Activated CD8-positive, alpha-beta memory T cell treated with anti-CD3 and anti-CD28 coated beads, Interleukin-2, amount 10 ng/mL, durations not matched to agents 7 days and 5 days (primary cell): ENCODE data around the gene CCDC112. TPM values are rescaled to one million over a fixed set of nuclear protein-coding genes. Genes with fewer than 3 reads are reported as not detected.
"Not testable (repeated sequence)": the region's sequence is repeated elsewhere in the genome, so short reads cannot be mapped to it uniquely, and the experiment has no call there.

Experiments used
- ATAC-seq: fragments of 150-1000 bp; cut with Tn5 transposase; one replicate; pipeline ENCODE4 v1.10.0; 2021; ENCODE audit warnings: moderate library complexity
- CTCF ChIA-PET: fragments of 350-600 bp; sonication (Branson Sonifier 250); formaldehyde crosslinking; loops from one replicate; lab custom pipeline; 2021; ENCODE audit warnings: antibody characterized with exemption; lab: Charles Lee
- DNase-seq: peaks from one replicate; pipeline ENCODE4 v3.0.0-alpha.2; 2020
- H3K27ac Mint-ChIP-seq: one replicate; pipeline ENCODE4 v1.8.0; 2021; ENCODE audit warnings: mild to moderate bottlenecking, mixed read lengths
- H3K27me3 Mint-ChIP-seq: one replicate; pipeline ENCODE4 v1.8.0; 2021; ENCODE audit warnings: mixed read lengths
- H3K36me3 Mint-ChIP-seq: one replicate; pipeline ENCODE4 v1.8.0; 2021; ENCODE audit warnings: mild to moderate bottlenecking, mixed read lengths
- H3K4me1 Mint-ChIP-seq: one replicate; pipeline ENCODE4 v1.8.0; 2021; ENCODE audit warnings: mixed read lengths
- H3K4me3 Mint-ChIP-seq: one replicate; pipeline ENCODE4 v1.8.0; 2021; ENCODE audit warnings: mild to moderate bottlenecking, moderate library complexity, mixed read lengths
- H3K9me3 Mint-ChIP-seq: one replicate; pipeline ENCODE4 v1.8.0; 2022; ENCODE audit warnings: low read depth, mixed read lengths
- total RNA-seq, 2 experiments: library from RNA; stranded (reverse); gene quantifications; one replicate each; pipeline ENCODE4 v1.2.3, GENCODE V29; 2021

Gene CCDC112
- total RNA-seq, 2 experiments from 2014 or later, result 0.40 to 1.5 TPM

GRCh38 chr5:115328617-115329274 is 32.3 kb upstream of the CCDC112 start:
- H3K4me3 Mint-ChIP-seq, ATAC-seq, H3K9me3 Mint-ChIP-seq, CTCF ChIA-PET, H3K36me3 Mint-ChIP-seq, DNase-seq, H3K27ac Mint-ChIP-seq: not testable (repeated sequence)
- Mint-ChIP-seq H3K4me1 (peaks cover 11% of the 10 kb centered on the region), H3K27me3 (peaks cover 40% of the 10 kb centered on the region)

DNA sequence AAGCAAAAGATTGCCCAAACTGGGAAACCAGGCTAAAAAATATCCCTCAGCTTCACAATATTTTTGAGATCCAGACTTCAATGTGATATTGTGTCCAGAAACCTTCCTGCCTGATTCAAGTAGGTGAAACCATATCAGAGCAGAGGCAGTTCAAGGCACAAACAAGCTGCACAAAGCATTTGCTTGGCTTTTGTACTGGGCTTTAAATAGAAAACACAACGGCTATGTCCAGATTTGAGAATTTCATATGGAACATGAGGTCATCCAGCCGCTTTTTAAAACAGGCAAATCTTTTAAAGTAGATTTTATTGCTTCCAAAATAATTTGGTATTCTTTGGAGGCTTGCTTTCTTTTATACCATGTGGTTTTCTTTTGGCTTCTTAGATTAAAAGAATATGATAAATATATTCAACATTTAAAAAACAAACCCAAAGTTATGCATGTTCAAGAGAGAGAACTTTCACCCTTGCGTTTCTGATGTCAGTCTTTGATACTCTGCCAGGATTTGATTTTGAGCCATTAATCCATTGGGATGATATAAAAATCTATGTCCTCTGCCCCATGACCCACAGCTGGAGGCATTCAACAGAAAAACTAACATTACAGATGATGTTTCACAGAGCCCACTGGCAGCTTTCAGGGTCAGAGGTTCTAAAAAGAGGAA is 29.0 kb upstream of the CCDC112 start:
- Mint-ChIP-seq H3K27ac (no peak overlapping the region), H3K4me3 (no peak overlapping the region), H3K36me3 (no peaks in the 10 kb centered on the region), H3K9me3 (no peaks in the 10 kb centered on the region), H3K27me3 (peaks cover 49% of the 10 kb centered on the region), H3K4me1 (peaks cover 3% of the 10 kb centered on the region)
- DNase-seq, result no peak
- no peak for ATAC-seq
- CTCF ChIA-PET, result interaction anchor here (1.2 kb wide), 1 partner anchor 18 kb away, joined by 3 read pairs; no protein-coding TSS in a partner anchor

DNA sequence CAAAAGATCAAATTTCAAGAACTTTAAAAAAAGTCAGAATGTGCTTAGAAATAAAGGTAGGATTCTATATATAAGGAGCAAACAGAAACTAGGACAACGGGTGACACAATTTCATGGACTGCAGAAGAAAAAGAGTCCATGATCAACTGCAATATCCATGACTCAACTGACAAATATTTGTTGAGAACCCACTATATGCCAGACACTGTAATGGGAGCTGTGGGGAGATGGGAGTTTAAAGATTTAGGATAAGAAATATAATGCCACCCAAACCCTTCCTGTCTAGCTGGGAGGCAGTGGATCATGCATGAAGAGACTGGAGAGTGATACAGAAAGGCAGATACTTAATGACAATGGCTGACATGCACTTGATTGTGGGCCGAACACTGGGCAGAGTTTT is 27.6 kb upstream of the CCDC112 start:
- Mint-ChIP-seq H3K9me3 (no peaks in the 10 kb centered on the region), H3K27ac (no peak overlapping the region), H3K27me3 (peaks cover 49% of the 10 kb centered on the region), H3K36me3 (no peaks in the 10 kb centered on the region), H3K4me1 (peaks cover 3% of the 10 kb centered on the region), H3K4me3 (no peak overlapping the region)
- DNase-seq (no peak), ATAC-seq (no peak)
- CTCF ChIA-PET, result interaction anchor here (1.2 kb wide), 1 partner anchor 19 kb away, joined by 3 read pairs; no protein-coding TSS in a partner anchor

DNA sequence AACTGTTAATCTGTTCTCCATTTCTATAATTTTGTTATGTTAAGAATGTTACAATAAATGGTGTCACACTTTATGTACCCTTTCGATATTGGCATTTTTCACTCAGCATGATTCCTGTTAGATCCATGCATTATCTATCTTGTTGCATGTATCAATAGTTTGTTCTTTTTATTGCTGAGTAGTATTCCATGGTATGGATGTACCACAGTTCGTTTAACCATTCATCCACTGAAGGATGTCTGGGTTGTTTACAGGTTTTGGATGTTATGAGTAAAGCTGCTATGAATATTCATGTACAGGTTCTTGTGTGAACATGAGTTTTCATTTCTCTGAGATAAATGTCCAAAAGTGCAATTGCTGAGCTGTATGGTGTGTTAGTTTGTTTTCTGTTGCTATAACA is 26.3 kb upstream of the CCDC112 start:
- CTCF ChIA-PET, result no interaction called here
- H3K4me3 Mint-ChIP-seq, result no peak overlapping the region

DNA sequence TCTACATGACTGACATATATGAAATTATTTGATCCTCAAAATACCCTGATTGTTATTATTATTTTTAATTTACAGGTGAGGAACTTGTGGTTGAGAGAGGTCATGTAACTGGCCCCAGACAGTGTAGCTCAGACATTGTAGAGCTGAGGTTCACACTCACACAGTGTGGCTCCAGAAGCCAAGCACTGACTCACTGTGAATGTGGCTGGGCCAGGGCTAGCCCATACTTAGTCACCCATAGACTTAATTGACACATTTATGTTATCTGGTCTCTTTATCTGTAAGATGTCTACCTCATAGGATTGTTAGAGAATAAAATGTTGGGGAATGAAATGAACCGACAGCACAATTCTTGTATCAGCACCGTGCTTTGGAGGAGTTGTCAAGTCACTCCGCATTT is 24.9 kb upstream of the CCDC112 start:
- ATAC-seq (peak; percentile 42), DNase-seq (no peak)
- Mint-ChIP-seq H3K27ac (no peak overlapping the region), H3K36me3 (no peaks in the 10 kb centered on the region), H3K4me1 (peaks cover 3% of the 10 kb centered on the region), H3K9me3 (no peaks in the 10 kb centered on the region), H3K4me3 (no peak overlapping the region), H3K27me3 (peaks cover 47% of the 10 kb centered on the region)
- CTCF ChIA-PET, result no interaction called here

More for the DNA sequence above, 26.3 kb upstream of the CCDC112 start:
- Mint-ChIP-seq H3K27ac (no peak overlapping the region), H3K36me3 (no peaks in the 10 kb centered on the region), H3K9me3 (no peaks in the 10 kb centered on the region), H3K4me1 (peaks cover 3% of the 10 kb centered on the region), H3K27me3 (peaks cover 46% of the 10 kb centered on the region)
- DNase-seq, result no peak
- no peak for ATAC-seq

- CTCF ChIA-PET, result interaction anchor here (0.8 to 1.0 kb wide), 2 partner anchors 11 to 254 kb away, joined by 3 to 4 read pairs; no protein-coding TSS in a partner anchor
- peaks cover 52% of the 10 kb centered on the region for H3K27me3 Mint-ChIP-seq
- DNase-seq, result no peak
These were observed 24.1 kb upstream of the CCDC112 start for GRCh38 chr5:115320515-115320914.

DNA sequence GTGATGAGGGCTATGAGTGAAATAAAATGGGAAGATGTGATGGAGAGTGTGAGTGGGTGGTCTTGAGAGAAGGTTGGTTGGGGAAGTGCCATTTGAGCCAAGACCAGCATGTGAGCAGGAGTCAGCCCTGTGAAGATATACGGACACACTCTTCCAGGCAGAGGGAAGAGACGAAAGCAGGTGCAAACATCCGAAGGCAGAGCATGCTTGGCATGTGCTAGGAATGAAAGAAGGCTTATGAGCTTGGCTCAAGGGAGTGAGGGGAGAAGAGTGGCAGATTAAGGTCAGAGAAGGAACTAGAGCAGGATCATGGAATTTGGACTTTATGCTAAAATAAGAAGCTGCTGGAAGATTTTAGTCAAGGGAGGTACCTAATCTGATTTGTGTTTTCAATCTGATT is 23.6 kb upstream of the CCDC112 start:
- no peak for ATAC-seq
- no peak for DNase-seq
- Mint-ChIP-seq H3K9me3 (no peaks in the 10 kb centered on the region), H3K27me3 (peaks cover 54% of the 10 kb centered on the region), H3K27ac (no peak overlapping the region), H3K4me3 (no peak overlapping the region), H3K4me1 (peaks cover 3% of the 10 kb centered on the region), H3K36me3 (no peaks in the 10 kb centered on the region)
- CTCF ChIA-PET, result interaction anchor here (0.8 to 1.0 kb wide), 2 partner anchors 11 to 255 kb away, joined by 3 to 4 read pairs; no protein-coding TSS in a partner anchor

More at GRCh38 chr5:115320515-115320914, 24.1 kb upstream of the CCDC112 start:
- Mint-ChIP-seq H3K4me1 (peaks cover 3% of the 10 kb centered on the region), H3K9me3 (no peaks in the 10 kb centered on the region), H3K36me3 (no peaks in the 10 kb centered on the region), H3K4me3 (no peak overlapping the region), H3K27ac (no peak overlapping the region)
- ATAC-seq, result no peak

DNA sequence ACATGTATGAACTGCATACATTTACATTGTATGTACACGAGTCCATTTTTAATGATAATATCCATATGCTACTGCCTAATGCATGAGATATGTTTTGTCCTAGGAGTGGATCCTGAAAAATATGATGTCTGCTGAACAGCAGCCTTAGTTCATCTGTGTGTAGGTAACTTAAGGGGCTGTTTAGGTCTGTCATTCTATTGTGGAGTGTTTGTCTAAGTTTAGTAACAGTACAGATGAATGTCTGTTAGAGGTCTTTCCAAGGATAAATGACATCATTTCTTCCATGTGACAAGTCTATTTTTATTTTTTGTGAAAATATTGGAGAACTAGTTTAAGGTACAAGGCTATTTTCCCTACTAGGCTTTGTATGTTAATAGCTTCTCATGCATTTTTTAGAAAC is 22.6 kb upstream of the CCDC112 start:
- Mint-ChIP-seq H3K27me3 (peaks cover 47% of the 10 kb centered on the region), H3K4me3 (no peak overlapping the region), H3K36me3 (no peaks in the 10 kb centered on the region), H3K4me1 (peaks cover 3% of the 10 kb centered on the region), H3K27ac (no peak overlapping the region), H3K9me3 (no peaks in the 10 kb centered on the region)
- DNase-seq (no peak), ATAC-seq (no peak)
- CTCF ChIA-PET, result no interaction called here

DNA sequence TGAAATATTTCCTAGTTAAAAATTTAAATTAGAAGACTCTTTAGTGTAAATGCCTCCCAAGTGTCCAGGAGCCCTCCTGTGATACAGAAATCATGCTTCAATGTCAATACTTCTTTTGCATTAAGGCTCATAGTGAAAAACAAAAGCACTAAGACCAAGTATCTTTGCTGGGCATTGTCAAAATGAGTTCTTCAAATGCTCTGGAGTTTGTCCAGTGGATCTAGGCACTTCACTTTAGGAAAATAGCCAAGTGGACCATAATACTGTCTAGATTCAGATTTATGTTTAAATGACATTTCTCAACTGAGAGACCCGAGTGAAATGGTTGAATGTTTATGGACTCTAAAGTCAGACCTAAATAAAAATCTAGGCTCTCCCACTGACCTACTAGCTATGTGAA is 21.3 kb upstream of the CCDC112 start:
- no peak for ATAC-seq
- no peak overlapping the region for H3K4me3 Mint-ChIP-seq
- no peak overlapping the region for H3K27ac Mint-ChIP-seq
- H3K9me3 Mint-ChIP-seq, result no peaks in the 10 kb centered on the region
- DNase-seq, result no peak
- H3K4me1 Mint-ChIP-seq, result peaks cover 3% of the 10 kb centered on the region
- CTCF ChIA-PET, result no interaction called here
- H3K36me3 Mint-ChIP-seq, result no peaks in the 10 kb centered on the region
- peaks cover 47% of the 10 kb centered on the region for H3K27me3 Mint-ChIP-seq

GRCh38 chr5:115317320-115317719 is 20.9 kb upstream of the CCDC112 start:
- ATAC-seq (no peak), DNase-seq (no peak)
- CTCF ChIA-PET, result interaction anchor here (0.9 kb wide), 1 partner anchor 256 kb away, joined by 3 read pairs; no protein-coding TSS in a partner anchor
- Mint-ChIP-seq H3K27me3 (peaks cover 51% of the 10 kb centered on the region), H3K4me1 (peaks cover 3% of the 10 kb centered on the region), H3K36me3 (no peaks in the 10 kb centered on the region), H3K4me3 (no peak overlapping the region), H3K9me3 (no peaks in the 10 kb centered on the region), H3K27ac (no peak overlapping the region)

DNA sequence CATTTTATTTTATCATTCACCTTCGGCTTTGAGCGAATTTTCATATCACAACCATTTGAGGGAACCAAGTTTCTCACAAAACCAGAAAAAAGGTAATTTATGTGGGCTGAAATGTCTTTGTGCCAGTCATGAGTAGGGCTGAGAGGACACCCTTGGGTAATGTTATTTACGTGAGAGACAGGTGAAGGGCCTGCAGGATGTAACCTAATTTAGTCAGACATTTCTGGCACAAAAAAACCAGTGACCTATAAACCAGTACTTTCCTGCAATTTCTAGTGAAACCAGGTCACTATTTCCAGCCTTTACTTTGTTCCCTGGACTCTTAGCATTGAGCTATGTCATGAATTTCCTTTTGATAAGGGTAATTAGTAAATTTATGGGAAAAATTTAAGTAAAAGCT is 17.2 kb upstream of the CCDC112 start:
- Mint-ChIP-seq H3K4me3 (no peak overlapping the region), H3K27ac (no peak overlapping the region), H3K4me1 (no peaks in the 10 kb centered on the region), H3K36me3 (no peaks in the 10 kb centered on the region), H3K27me3 (peaks cover 48% of the 10 kb centered on the region), H3K9me3 (no peaks in the 10 kb centered on the region)
- no peak for ATAC-seq
- CTCF ChIA-PET, result interaction anchor here (11.9 kb wide), 1 partner anchor 261 kb away, joined by 133 read pairs; no protein-coding TSS in a partner anchor
- DNase-seq, result no peak

GRCh38 chr5:115313052-115313451 is 16.6 kb upstream of the CCDC112 start:
- Mint-ChIP-seq H3K4me3 (no peak overlapping the region), H3K27ac (no peak overlapping the region), H3K36me3 (no peaks in the 10 kb centered on the region), H3K27me3 (peaks cover 51% of the 10 kb centered on the region), H3K9me3 (no peaks in the 10 kb centered on the region), H3K4me1 (no peaks in the 10 kb centered on the region)
- DNase-seq, result no peak
- CTCF ChIA-PET, result interaction anchor here (11.9 kb wide), 1 partner anchor 261 kb away, joined by 133 read pairs; no protein-coding TSS in a partner anchor
- ATAC-seq, result no peak

DNA sequence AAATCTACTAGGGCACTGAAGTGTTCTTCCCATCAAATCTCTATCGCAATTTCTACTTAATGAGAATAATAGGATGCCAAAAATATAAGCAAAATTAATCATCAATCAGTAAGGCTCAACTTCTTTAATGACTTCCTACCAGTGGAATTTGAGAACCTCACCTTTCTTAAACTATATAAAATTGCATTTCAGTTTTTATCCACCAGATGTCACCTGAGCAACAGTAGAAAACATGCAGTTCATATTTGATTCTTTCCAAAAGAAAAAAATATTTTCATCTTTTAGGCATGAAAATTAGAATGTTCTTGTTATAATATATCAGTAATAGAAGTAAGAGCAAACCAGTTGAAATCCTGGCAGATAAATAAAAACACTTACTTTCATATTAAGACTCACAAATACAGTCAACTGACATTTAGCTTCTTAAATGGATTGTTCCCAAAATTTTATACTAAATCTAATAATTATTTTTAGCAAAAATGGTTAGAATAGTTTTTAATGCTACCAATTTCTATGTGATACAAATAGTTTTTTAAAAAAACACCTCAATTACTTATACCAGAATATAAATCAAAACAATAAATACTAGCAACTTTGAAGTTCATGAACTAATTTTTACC is 13.4 kb upstream of the CCDC112 start:
- H3K4me1 Mint-ChIP-seq, result no peaks in the 10 kb centered on the region
- ATAC-seq (peak; percentile 47), DNase-seq (no peak)
- H3K36me3 Mint-ChIP-seq, result no peaks in the 10 kb centered on the region
- CTCF ChIA-PET, result interaction anchor here (0.7 to 11.9 kb wide), 12 partner anchors 10 to 307 kb away, joined by 3 to 133 read pairs (median 4); partner anchors contain the start of genes CCDC112 and FEM1C
- H3K4me3 Mint-ChIP-seq, result no peak overlapping the region
- no peaks in the 10 kb centered on the region for H3K9me3 Mint-ChIP-seq
- H3K27me3 Mint-ChIP-seq, result peaks cover 45% of the 10 kb centered on the region
- H3K27ac Mint-ChIP-seq, result no peak overlapping the region
